OCI-LY3 (cell line): ENCODE data around the gene LMO1.

ENCODE experiments used
- EZH2phosphoT487 ChIP-seq: fragments of 200-600 bp; shearing (Covaris generic); IDR thresholded peaks from 2 replicates; pipeline ENCODE4 v1.6.1; 2018; ENCODE audit warnings: antibody characterized with exemption, mixed run types, low read depth
- TF ChIP-seq, protein P1 (sequence below): fragments of 200-600, 300-600 bp; sonication (generic); IDR thresholded peaks from 2 replicates; pipeline ENCODE4 v1.5.1; 2014; ENCODE audit warnings: antibody characterized with exemption, low read length, low read depth

DNA sequence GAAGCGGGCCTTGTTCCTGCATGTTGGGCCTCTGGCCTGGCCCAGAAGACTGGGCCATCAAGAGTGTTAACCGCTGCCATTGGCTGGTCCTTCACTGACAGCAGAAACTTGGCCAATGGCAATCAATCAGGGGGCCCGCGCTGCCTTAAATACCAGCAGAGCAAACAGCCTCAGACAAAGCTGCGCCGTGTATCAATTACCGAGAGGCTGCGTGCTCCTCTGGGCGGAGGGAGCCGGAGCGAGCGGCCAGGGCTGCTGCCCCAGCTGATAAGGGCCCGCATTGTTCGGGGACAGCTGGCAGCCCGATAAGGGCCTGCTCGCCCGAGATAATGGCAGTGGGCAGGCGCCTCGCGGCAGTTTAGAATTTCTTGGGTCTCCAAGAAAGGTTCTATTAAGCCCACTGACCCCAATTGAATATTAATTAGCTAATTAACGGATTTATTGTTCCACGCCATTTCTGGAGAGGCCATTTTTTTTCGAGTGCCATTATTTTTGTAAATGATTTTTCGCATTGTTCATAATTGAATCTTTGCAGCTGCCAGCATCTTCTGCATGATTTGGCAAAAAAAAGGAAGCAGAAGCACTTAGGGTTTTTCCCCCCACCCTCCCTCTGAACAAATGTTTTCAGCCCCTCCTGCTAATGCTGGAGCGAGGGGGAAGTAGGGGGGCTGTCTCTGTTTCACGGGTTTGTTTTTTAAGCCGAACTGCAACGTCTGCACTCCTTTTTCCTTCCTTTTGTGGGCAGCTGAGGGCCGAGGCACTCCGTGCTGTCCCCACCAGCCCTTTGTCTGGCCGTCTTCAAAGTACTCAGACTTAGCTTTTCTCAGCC, 57.2 kb downstream of the LMO1 start:
- no peak for TF ChIP-seq EZH2phosphoT487
- TF ChIP-seq, protein P1, sequence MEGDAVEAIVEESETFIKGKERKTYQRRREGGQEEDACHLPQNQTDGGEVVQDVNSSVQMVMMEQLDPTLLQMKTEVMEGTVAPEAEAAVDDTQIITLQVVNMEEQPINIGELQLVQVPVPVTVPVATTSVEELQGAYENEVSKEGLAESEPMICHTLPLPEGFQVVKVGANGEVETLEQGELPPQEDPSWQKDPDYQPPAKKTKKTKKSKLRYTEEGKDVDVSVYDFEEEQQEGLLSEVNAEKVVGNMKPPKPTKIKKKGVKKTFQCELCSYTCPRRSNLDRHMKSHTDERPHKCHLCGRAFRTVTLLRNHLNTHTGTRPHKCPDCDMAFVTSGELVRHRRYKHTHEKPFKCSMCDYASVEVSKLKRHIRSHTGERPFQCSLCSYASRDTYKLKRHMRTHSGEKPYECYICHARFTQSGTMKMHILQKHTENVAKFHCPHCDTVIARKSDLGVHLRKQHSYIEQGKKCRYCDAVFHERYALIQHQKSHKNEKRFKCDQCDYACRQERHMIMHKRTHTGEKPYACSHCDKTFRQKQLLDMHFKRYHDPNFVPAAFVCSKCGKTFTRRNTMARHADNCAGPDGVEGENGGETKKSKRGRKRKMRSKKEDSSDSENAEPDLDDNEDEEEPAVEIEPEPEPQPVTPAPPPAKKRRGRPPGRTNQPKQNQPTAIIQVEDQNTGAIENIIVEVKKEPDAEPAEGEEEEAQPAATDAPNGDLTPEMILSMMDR, result no peak
